GM12801 (cell line): ENCODE data around the gene GPRASP2.

Experiments used
- CTCF ChIP-seq: IDR thresholded peaks from one replicate; pipeline ENCODE4 v1.5.1; 2011; ENCODE audit warnings: control low read depth; ENCODE audit not compliant: insufficient read length; ENCODE audit errors: extremely low read depth

GPRASP2 gene

GRCh38 chrX:102712216-102712966 is at the start of gene GPRASP2:
TSS of gene GPRASP2 (plus strand) at chrX:102712448. CDS start at chrX:102714870, 2,422 bp downstream.
- no peak for TF ChIP-seq CTCF

- TF ChIP-seq CTCF = no peak
These were observed 42.7 kb upstream of the GPRASP2 start for GRCh38 chrX:102669526-102669925.

- no peak for TF ChIP-seq CTCF
These were observed 39.4 kb upstream of the GPRASP2 start for GRCh38 chrX:102672856-102673255.

- no peak for TF ChIP-seq CTCF
These were observed 27.3 kb upstream of the GPRASP2 start for GRCh38 chrX:102684772-102685520.

- TF ChIP-seq CTCF = no peak
These were observed 17.5 kb upstream of the GPRASP2 start for GRCh38 chrX:102694749-102695148.

GRCh38 chrX:102696306-102696705 is 15.9 kb upstream of the GPRASP2 start:
- no peak for TF ChIP-seq CTCF

- no peak for TF ChIP-seq CTCF
These were observed 14.8 kb upstream of the GPRASP2 start for GRCh38 chrX:102697494-102697893.
